ENCODE results near the gene SPX.

Gene SPX

GRCh38 chr12:21539797-21540196 is 13.7 kb downstream of the SPX start:
- no peak for DNase-seq

GRCh38 chr12:21541773-21542172 is 15.7 kb downstream of the SPX start:
- no peak for DNase-seq

- no peak for DNase-seq
Observed at GRCh38 chr12:21542403-21542802, 16.3 kb downstream of the SPX start.

- no peak for DNase-seq
Observed at GRCh38 chr12:21543151-21543550, 17.1 kb downstream of the SPX start.

- DNase-seq = no peak
Observed at GRCh38 chr12:21545557-21545956, 19.5 kb downstream of the SPX start.

- no peak for DNase-seq
Observed at GRCh38 chr12:21546716-21547115, 20.6 kb downstream of the SPX start.

GRCh38 chr12:21547437-21547836 is 21.3 kb downstream of the SPX start:
- no peak for DNase-seq

- no peak for DNase-seq
Observed at GRCh38 chr12:21551841-21552465, 25.9 kb downstream of the SPX start.

- DNase-seq = no peak
Observed at GRCh38 chr12:21552635-21553328, 26.7 kb downstream of the SPX start.

- DNase-seq = no peak
Observed at GRCh38 chr12:21553329-21553675, 27.2 kb downstream of the SPX start.

GRCh38 chr12:21558100-21558679 is 32.1 kb downstream of the SPX start:
- no peak for DNase-seq

- no peak for DNase-seq
Observed at GRCh38 chr12:21559855-21560569, 33.9 kb downstream of the SPX start.

- no peak for DNase-seq
Observed at GRCh38 chr12:21561158-21561557, 35.1 kb downstream of the SPX start.

- DNase-seq = no peak
Observed at GRCh38 chr12:21562859-21563258, 36.8 kb downstream of the SPX start.

GRCh38 chr12:21566223-21566906 is 40.3 kb downstream of the SPX start:
- no peak for DNase-seq

- DNase-seq = no peak
Observed at GRCh38 chr12:21566907-21567394, 40.9 kb downstream of the SPX start.

- no peak for DNase-seq
Observed at GRCh38 chr12:21568115-21568514, 42.0 kb downstream of the SPX start.

GRCh38 chr12:21571046-21571445 is 45.0 kb downstream of the SPX start:
- DNase-seq = no peak

- no peak for DNase-seq
Observed at GRCh38 chr12:21573733-21574358, 47.8 kb downstream of the SPX start.

- no peak for DNase-seq
Observed at GRCh38 chr12:21576431-21576830, 50.3 kb downstream of the SPX start.

- no peak for DNase-seq
Observed at GRCh38 chr12:21577516-21577915, 51.4 kb downstream of the SPX start.

- no peak for DNase-seq
Observed at GRCh38 chr12:21580748-21581516, 54.8 kb downstream of the SPX start.

Data from CD4-positive, alpha-beta T cell treated with Interferon alpha-2 for 1 hour (primary cell).